Fibroblast of lung (primary cell): Measurements from ENCODE around the gene ZFY.

Experiments
- CTCF ChIP-seq, 2 donors: IDR thresholded peaks in 1 of 2; conservative IDR thresholded peaks in 1 of 2; 1 replicate in 1 of 2; 2 replicates in 1 of 2; pipeline ENCODE4 v1.5.1; 2011 to 2012; ENCODE audit warnings: low read length in 2 of 2, control low read depth in 1 of 2, inconsistent platforms in 1 of 2, low read depth in 1 of 2, mild to moderate bottlenecking in 1 of 2
- EZH2 ChIP-seq: IDR thresholded peaks from 2 replicates; pipeline ENCODE4 v1.5.1; 2012; ENCODE audit warnings: low read length, control low read depth, mild to moderate bottlenecking; ENCODE audit errors: missing control alignments

DNA sequence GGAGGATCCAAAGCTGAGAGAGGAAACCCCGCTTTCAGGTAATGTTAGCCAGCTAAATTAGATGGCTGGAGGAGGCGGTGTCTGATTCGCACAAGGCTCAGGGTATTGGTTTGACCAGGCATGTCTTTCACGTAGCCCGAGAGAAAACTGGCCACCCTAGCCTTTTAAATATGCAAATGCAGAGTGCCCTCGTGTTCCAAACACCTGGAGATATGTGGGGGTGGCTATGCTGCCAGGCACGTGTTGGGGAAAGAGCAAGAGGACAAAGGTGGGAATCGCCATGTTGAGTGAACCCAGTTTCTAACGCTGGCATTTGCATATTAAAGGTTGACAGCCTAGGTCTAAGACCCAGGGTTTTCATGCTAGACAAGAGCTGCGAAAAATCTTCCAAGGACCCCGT, 84.4 kb downstream of the ZFY start:
- no peak for TF ChIP-seq EZH2
- no peak for TF ChIP-seq CTCF (conservative IDR thresholded peaks at IDR 0.05 in 1 of 2, IDR thresholded peaks at IDR 0.05 in 1 of 2; ENCODE audit: low read depth in 1 of 2, low read length in 2 of 2)
